ENCODE data around the gene RGS21. TPM values are rescaled to one million over a fixed set of nuclear protein-coding genes. Genes with fewer than 3 reads are reported as not detected.

The RGS21 gene
- total RNA-seq, 1 experiment from 2014 or later, result not detected

DNA sequence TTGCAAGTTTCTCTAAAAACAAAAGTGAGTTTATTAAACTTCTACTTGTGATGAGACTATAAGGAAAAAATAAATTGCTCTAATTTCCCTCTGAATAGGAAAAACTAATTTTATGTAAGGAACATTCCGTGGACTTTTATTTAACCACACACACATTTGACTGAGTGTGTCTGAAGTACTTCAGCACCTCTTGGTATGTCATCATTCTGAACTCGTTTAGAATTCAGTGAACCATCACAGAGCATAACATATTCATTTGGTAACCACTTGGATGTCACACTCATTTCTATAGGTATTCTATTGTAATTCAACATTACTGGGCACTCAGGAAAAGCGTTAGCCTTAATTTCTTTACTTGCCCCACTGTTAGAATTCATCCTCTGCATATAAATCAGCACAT is 79.1 kb downstream of the RGS21 start:
- Histone ChIP-seq H3K9me3 (replicated peaks) (no peaks in the 10 kb centered on the region), H3K27me3 (replicated peaks) (no peaks in the 10 kb centered on the region), H3K4me1 (replicated peaks) (no peaks in the 10 kb centered on the region), H3K4me3 (no peak overlapping the region), H3K36me3 (no peaks in the 10 kb centered on the region), H3K27ac (no peak overlapping the region)
- DNase-seq (ENCODE audit: low read depth in 1 of 2, low spot score in 2 of 2), result no peak

DNA sequence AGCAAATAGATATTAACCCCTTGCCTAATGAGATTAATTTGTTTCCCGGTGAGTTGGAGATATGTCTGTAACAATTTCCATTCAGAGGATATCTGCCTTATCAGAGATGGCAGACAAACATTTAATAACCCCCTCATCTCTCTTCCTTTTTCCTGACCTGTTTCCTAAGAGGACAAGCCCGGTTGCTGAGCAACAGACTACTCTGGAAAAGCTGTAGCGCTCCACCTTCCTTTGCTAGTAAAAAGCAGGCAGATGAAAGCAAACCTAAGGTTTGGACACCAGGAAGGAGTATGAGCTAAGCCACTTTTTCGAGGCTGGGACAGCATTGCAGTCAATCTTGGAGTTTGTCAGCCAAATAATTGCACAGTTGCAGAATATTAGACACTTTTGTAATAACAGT is 82.4 kb downstream of the RGS21 start:
- no peak for DNase-seq (ENCODE audit: low read depth in 1 of 2, low spot score in 2 of 2)
- Histone ChIP-seq H3K4me3 (no peak overlapping the region), H3K36me3 (no peaks in the 10 kb centered on the region), H3K9me3 (replicated peaks) (no peaks in the 10 kb centered on the region), H3K27me3 (replicated peaks) (no peaks in the 10 kb centered on the region), H3K4me1 (replicated peaks) (no peaks in the 10 kb centered on the region), H3K27ac (no peak overlapping the region)

DNA sequence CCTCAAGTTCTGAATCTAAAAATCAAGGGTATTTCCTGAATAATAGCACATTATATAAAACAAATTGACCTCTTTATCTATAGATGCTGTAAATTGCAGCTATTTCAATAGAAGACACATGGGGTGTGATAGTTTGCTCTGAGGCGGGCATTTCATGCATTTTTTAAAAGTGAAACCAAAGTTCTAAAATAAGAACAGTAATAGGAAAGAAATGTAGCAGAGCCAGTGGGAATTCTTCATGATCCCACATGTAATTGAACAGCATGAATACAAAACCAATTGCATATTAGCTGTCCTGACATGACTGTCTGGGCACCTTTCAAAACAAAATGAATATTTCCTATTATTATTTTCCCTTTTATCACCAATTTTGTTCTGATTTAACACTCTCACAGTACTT is 85.0 kb downstream of the RGS21 start:
- no peak overlapping the region for H3K4me3 ChIP-seq

DNA sequence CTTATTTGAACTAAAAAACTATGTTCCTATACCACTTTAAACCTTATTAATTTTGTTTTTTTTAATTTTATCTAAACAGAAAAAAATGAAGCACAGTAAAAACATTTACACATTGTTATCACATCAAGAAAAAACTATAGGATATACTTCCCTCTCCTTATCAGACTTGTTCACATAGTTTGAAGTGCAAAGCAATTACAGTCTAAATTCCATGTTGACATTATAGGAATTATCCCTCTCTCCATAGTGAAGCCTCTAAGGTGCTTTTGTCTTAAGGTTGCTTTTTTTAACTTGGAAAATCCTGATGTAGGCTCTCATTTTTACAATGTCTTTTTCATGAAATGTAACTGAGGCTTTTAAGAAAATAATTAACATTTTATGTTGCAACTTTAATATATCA is 85.8 kb downstream of the RGS21 start:
- DNase-seq (ENCODE audit: low read depth in 1 of 2, low spot score in 2 of 2), result no peak
- Histone ChIP-seq H3K9me3 (replicated peaks) (no peaks in the 10 kb centered on the region), H3K27me3 (replicated peaks) (no peaks in the 10 kb centered on the region; the same call in 1 of the 2 replicates), H3K36me3 (no peaks in the 10 kb centered on the region), H3K27ac (no peak overlapping the region), H3K4me1 (replicated peaks) (no peaks in the 10 kb centered on the region), H3K4me3 (no peak overlapping the region)

More for the DNA sequence above, 85.0 kb downstream of the RGS21 start:
- Histone ChIP-seq H3K4me1 (replicated peaks) (no peaks in the 10 kb centered on the region), H3K27me3 (replicated peaks) (no peaks in the 10 kb centered on the region; the same call in 1 of the 2 replicates), H3K9me3 (replicated peaks) (no peaks in the 10 kb centered on the region), H3K36me3 (no peaks in the 10 kb centered on the region), H3K27ac (no peak overlapping the region)
- DNase-seq (ENCODE audit: low read depth in 1 of 2, low spot score in 2 of 2), result no peak

DNA sequence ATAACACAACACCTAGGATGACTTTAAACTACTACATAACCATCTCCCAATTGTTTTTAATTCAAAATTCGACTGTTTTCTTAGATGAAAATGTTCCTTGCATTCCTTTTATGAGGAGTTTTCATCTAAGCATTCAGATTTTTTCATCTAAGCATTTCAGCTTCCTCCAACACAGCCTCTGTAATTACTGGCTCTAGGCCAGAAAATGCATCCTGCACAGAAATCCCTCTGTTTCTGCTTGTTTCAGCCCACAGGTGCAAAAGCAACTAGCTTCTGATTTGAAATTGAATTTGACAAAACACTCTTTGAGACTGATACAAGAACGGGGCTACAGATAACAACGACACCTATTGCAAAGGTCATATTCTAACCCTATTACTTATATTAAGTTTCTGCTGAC is 90.4 kb downstream of the RGS21 start:
- no peaks in the 10 kb centered on the region; the same call in 1 of the 2 replicates for H3K27me3 ChIP-seq (replicated peaks)
- no peak for DNase-seq (ENCODE audit: low read depth in 1 of 2, low spot score in 2 of 2)
- no peaks in the 10 kb centered on the region for H3K36me3 ChIP-seq
- no peak overlapping the region for H3K4me3 ChIP-seq
- H3K9me3 ChIP-seq (replicated peaks), result no peaks in the 10 kb centered on the region
- no peaks in the 10 kb centered on the region for H3K4me1 ChIP-seq (replicated peaks)
- no peak overlapping the region for H3K27ac ChIP-seq

Other genes with a start within 250 kb of the RGS21 start
- not detected in 2 replicates for gene RGS18, start 158.5 kb upstream of the RGS21 start, total RNA-seq (2014; rRNA removed; shearing (Covaris generic))